ENCODE results near the gene RDX. TPM values are rescaled to one million over a fixed set of nuclear protein-coding genes. Genes with fewer than 3 reads are reported as not detected.

The RDX gene
- total RNA-seq, 2 donors from 2014 or later, result 111 to 131 TPM

GRCh38 chr11:110186456-110186855 is 110.0 kb downstream of the RDX start:
- DNase-seq (ENCODE audit: low spot score), result peak; percentile 49
- intact Hi-C loops (cut with DNase I), result no loop called here

GRCh38 chr11:110185599-110185998 is 110.8 kb downstream of the RDX start:
- no peak for DNase-seq (ENCODE audit: low spot score)
- intact Hi-C loops (cut with DNase I), result no loop called here

DNA sequence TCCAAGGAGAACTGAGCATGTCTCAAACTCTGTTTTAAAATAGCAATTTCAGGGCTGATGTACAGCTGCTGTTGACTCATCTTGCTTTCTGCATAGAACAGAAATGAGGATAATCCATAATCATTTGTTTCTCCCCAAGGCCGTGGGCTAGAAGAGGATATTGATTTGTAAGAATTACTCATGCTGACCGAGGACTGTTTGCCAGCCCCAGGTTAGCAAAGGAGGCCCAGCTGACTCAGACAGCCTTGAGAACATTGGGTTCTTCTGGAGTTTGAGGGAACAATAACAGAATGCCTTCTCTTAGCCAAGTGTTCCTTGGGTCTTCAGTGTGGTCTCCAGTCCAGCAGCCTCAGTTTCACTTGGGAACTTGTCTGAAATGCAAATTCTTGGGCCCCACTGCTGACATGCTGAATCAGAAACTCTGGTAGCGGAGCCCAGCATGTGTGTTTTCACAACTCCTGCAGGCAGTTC is 111.3 kb downstream of the RDX start:
- peak; percentile 38 for DNase-seq (ENCODE audit: low spot score)
- intact Hi-C loops (cut with DNase I), result no loop called here

GRCh38 chr11:110184456-110184855 is 112.0 kb downstream of the RDX start:
- DNase-seq (ENCODE audit: low spot score), result peak; percentile 36
- intact Hi-C loops (cut with DNase I), result no loop called here

- DNase-seq (ENCODE audit: low spot score), result peak; percentile 41
- intact Hi-C loops (cut with DNase I), result no loop called here
These were observed 113.5 kb downstream of the RDX start for GRCh38 chr11:110182886-110183285.

DNA sequence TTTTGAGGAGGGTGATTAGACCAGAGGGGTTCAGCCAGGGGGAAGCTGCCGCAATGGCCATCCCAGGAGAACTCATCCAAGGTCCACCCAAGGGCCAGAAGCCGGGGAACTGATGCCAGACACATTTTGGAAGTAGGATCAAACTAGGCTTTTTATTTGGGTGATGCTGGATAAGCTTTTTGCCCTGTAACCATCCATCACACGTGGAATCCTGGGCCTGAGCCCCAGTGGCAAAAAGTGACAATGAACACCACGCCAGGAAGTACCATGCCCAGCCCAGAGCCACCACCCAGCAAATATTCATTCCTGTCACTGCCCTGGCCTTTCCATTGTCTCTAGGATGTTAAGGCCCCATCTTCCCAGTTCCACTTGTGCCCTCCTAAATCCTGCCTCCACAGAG is 117.3 kb downstream of the RDX start:
- intact Hi-C loops (cut with DNase I), result no loop called here
- no peak for DNase-seq (ENCODE audit: low spot score)

- no peak for DNase-seq (ENCODE audit: low spot score)
- intact Hi-C loops (cut with DNase I), result no loop called here
These were observed 119.3 kb downstream of the RDX start for GRCh38 chr11:110177086-110177456.

GRCh38 chr11:110176366-110177085 is 119.9 kb downstream of the RDX start:
- no peak for DNase-seq (ENCODE audit: low spot score)
- intact Hi-C loops (cut with DNase I), result no loop called here

GRCh38 chr11:110174645-110175310 is 121.6 kb downstream of the RDX start:
- intact Hi-C loops (cut with DNase I), result no loop called here
- DNase-seq (ENCODE audit: low spot score), result no peak

GRCh38 chr11:110173811-110174644 is 122.4 kb downstream of the RDX start:
- intact Hi-C loops (cut with DNase I), result no loop called here
- peak; percentile 85 for DNase-seq (ENCODE audit: low spot score)

GRCh38 chr11:110172468-110173065 is 123.8 kb downstream of the RDX start:
- DNase-seq (ENCODE audit: low spot score), result no peak
- intact Hi-C loops (cut with DNase I), result no loop called here

GRCh38 chr11:110169738-110170137 is 126.7 kb downstream of the RDX start:
- no peak for DNase-seq (ENCODE audit: low spot score)
- intact Hi-C loops (cut with DNase I), result no loop called here

DNA sequence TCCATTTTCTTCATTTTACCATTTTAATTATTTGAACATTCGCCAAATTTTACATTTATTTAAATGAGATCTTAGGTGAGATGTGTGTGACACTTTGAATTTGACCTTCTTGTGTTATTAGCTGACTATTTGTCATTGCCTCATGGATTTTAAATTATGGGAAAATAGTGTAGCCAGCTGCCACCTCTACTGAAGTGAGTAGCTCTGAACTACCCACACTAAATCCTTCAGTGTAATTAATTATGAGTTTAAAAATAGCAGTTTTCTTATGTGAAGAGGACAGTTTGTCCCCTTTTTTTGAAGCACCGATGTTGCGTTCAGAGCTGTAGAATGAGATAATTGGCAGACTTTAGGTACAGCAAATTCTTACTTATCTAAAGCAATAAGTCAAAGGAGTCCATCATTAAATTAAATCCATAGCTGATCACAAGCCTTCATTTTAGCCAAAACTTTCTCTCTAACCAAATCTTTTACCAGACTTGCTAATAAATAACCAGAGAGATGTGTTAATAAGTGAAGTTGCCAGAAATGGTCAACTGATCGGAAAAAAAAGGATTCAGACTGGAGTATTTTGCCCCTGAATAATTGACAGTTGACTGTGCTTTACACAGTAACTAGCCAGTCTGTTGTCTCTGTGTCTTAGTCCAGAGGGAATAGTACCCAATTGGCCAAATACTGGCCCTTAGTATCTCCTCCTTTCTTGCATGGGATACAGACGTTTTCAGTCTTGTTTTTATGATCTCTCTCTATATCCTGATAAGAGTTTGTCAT is 128.2 kb downstream of the RDX start:
- intact Hi-C loops (cut with DNase I), result no loop called here
- no peak for DNase-seq (ENCODE audit: low spot score)

DNA sequence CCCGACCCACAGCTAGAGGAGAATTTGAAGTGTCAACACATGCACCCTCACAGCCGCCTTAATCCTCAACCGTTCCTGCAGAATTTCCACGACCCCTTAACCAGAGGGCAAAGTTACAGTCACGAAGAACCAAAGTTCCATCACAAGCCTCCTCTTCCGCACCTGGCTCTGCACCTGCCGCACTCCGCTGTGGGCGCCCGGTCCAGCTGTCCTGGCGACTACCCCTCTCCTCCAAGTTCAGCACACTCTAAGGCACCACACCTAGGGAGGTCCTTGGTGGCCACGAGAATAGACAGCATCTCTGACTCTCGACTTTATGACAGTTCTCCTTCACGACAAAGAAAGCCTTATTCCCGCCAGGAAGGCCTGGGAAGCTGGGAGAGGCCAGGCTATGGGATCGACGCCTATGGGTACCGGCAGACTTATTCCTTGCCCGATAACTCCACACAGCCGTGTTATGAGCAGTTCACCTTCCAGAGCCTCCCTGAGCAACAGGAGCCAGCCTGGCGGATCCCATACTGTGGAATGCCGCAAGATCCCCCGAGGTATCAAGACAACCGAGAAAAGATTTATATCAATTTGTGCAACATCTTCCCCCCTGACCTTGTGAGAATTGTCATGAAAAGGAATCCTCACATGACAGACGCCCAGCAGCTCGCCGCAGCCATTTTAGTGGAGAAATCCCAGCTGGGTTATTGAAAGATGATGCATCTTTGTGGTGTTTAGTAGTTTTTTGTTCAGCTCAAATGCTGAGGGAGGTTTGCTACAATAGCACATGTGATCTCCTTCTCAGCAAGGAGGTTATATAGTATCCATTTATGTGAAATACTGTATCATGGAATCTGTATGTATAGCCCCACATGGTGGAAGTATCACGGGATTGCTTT is 131.1 kb downstream of the RDX start:
- DNase-seq (ENCODE audit: low spot score), result no peak
- intact Hi-C loops (cut with DNase I), result no loop called here

DNA sequence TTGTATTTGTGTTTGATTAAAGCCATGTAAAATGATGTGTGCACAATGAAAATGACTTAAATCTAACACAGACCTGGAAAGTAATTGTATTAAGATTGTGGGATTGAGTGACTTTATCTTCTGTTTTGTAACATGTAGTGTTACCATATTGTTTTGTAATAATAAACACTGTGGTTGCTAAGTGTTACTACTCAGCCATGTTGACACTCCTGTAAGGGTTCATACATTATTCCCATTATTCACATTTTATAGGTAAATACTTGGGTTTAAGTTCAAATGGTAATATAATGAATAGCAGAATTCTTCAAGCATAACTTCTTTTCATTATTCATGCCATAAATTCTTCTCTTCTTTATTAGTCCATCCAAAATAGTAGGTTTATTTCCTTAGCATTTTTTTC is 134.2 kb downstream of the RDX start:
- DNase-seq (ENCODE audit: low spot score), result no peak
- intact Hi-C loops (cut with DNase I), result no loop called here

- no peak for DNase-seq (ENCODE audit: low spot score)
- intact Hi-C loops (cut with DNase I), result no loop called here
These were observed 135.4 kb downstream of the RDX start for GRCh38 chr11:110161061-110161460.

GRCh38 chr11:110160437-110160836 is 136.0 kb downstream of the RDX start:
- intact Hi-C loops (cut with DNase I), result loop anchor here in 1 of 2 donors (1.0 kb wide), 1 partner anchor 11 kb away; no protein-coding TSS in a partner anchor
- DNase-seq (ENCODE audit: low spot score), result no peak

DNA sequence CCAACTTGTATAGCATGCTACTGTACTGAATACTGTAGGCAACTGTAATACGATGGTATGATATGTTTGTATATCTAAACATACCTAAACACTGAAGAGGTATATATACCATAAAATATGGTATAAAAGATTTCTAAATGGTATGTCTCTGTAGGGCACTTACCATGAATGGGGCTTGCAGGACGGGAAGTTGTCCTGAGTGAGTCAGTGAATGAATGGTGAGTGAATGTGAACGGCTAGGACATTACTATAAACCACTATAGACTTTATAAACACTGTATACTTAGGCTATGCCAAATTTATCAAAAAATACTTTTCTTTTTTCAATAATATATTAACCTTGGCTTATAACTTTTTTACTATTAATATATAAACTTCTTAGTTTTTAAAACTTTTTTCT is 136.4 kb downstream of the RDX start:
- intact Hi-C loops (cut with DNase I), result loop anchor here in 1 of 2 donors (1.0 kb wide), 1 partner anchor 11 kb away; no protein-coding TSS in a partner anchor
- DNase-seq (ENCODE audit: low spot score), result no peak
